ENCODE measurements around the gene APP.
"Not testable (repeated sequence)": the region's sequence is repeated elsewhere in the genome, so short reads cannot be mapped to it uniquely, and the experiment has no call there.

DNA sequence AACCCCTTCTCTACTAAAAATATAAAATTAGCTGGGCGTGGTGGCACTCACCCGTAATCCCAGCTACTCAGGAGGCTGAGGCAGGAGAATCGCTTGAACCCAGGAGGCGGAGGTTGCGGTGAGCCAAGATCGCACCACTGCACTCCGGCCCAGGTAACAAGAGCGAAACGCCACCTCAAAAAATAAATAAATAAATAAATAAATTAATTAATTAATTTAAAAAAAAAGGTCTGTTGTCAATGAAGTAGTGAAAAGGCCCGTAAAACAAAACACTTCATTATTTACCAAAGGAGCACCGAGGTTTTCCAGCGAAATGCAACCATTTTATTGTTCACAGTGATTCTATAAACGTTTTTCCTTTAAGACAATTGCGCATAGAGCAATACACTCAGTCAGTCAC, 39.5 kb downstream of the APP start:
- not testable (repeated sequence) for TF ChIP-seq TAF1, POLR2AphosphoS5, POLR2A (IDR thresholded peaks at IDR 0.05; ENCODE audit: low read depth, low read length)

Measured in GM12891 (cell line).